ELR (cell line): ENCODE measurements around the gene FAM228B.

ENCODE experiments used
- DNase-seq: peaks from one replicate; pipeline ENCODE4 v3.0.0-alpha.2; 2015; ENCODE audit warnings: low read depth

The FAM228B gene

DNA sequence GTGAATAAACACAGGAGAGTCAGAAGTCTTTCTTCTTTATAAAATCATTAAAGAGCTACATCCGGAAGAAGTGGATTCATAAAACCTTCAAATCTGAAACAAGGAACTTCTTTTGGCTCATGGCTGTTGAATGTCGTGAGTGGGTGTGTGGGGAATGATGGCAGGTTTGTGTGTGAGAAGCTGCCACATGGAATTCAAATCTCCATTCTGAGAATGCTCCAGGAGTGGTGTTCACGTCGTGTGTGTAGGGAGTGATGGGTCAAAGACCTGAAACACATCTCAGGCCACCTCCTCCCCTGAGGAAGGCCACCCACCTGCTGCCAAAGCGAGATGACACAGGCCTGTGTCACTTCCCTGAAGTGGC is 80.5 kb downstream of the FAM228B start:
- DNase-seq = no peak

DNA sequence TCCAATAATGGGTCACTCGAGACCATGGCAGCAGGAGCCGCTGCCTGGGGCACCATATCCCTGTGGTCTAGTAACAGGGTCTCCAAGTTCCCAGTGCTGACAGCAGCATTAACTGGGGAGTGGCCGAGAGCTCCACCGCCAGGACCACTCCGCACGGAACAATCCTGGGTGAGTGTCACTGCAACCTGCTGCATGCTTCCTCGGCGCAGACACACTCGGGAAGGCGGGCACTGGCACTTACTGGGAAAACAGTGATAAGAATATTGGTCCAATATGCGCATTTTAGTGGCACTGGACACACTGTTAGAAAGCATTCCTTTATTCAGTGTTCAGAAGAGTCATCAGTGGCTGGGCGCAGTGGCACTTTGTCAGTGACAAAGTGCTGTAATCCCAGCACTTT is 81.2 kb downstream of the FAM228B start:
- no peak for DNase-seq

DNA sequence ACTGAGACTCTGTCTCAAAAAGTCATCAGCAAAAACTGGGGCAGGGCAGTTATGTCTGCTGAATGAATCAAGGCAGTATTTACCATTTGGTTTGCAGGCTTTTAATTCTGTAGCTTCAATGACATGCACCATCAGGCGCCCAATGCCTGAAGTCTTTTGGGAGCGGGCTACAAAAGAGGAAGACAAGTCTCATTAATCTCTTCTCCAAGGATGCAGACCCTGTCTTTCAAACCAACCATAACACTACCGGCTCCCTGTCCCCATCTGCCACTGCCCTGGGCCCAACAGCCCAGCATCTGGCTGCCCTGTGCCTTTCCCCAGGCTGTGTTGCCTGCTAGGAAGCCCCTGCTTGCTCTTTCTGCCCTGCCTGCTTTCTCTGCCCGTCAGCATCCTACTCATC is 81.9 kb downstream of the FAM228B start:
- DNase-seq = no peak

DNA sequence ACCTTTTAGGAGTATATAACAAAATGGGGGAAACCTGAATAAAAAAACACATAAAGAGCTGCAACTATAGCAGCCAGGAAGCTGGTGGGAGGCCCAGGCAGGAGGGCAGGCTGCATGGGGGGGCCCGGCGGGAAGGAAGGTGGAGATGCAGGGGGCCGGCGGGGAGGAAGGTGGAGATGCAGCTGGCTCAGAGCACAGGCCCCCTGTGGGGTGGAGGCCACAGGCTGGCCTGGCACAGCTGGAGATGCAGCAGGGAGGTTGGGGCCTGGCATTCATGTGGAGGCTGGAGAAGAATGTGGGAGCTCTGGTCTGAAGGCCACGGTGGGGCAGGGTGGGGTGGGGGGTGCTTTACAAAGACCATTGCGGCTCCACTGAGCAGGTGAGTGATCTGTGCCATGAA is 83.0 kb downstream of the FAM228B start:
- DNase-seq = no peak

DNA sequence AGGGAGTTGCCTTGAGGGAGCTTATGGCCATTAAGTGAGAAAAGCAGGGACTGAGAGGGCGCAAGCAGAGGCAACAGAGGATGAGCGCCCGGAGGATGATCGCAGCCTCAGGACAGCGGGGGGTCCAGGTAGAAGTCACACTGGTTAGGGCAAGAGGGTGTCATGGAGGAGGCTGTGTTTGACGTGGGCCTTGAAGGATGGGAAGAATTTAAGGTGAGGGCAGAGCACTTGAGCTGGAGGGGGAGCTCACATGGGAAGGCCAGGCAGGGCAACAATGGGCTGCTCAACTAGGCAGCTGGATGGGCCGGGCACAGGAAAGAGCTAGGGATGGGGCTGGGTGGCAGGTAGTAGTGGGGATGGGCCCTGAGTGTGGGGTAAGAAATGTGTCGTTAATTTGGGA is 83.4 kb downstream of the FAM228B start:
- DNase-seq = no peak

DNA sequence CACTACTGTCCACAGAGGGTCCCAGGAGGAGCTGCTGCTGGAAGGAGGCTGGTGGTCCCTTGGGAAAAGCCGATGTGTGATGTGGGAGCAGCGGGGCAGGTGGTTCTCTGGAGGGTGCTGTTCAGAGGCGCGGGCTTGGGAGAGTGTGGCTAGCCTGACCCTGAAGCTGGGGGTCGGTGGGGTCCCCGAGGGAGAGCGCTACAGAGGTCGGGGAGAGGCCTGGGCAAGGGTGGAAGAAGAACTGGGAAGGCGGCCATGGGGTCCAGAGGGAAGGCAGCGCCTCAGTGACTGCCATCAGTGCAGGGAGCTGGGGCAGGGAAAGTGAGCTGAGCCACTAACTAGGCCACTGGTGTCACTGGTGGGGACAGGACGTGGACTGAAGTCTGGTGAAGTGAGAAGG is 84.1 kb downstream of the FAM228B start:
- DNase-seq = no peak

DNA sequence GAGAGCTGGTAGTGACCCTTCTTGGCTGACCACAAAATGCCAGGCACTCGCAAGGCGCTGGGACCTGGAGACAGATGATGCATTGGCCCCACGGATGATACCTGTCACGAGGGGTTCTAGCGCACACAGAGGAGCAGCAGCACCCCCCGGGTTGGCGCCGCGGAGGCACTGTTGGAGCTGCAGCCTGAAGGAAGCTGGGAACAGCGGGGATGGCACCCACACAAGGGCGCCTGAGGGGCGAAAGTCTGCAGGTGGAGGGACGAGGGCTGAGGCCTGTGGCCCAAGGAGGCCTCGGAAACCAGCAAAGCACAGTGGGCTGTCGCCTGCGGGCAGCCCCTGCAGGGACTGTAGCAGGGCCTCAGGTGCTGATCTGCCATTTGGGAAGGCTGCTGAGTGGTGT is 85.2 kb downstream of the FAM228B start:
- DNase-seq = no peak

DNA sequence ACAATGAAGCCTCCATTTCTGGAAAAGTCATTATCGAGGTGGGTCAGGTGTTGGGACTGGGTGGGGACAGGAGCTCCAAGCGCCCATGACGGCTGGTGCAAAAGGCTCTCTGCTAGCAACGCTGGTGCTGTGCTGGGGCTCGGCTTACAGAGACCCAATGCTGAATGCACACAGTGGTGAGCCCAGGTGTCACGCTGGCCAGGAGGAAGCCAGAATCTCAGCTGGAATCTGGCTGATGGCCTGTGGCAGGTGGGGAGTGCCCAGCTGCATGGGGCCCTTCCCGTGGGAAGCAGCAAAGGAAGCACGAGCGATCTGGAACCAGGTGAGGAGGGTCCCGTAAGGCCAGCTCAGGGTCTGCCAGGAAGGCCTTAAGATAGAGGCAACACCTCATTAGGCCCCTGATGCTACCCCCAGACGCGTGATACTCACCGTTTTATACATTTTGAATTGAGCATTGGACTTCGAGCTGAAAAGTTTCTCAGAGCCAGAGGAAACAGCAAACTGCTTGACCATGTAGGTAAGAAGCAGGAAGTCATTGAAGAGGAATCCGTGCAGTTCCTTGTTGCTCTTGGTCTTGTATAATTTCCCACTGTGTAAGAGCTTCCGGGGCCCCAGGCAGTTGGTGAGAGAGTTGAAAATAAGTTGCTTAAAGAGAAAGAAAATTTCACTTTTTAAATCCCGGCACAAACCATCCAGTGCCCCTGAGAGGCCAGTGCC is 86.3 kb downstream of the FAM228B start:
- DNase-seq = no peak

DNA sequence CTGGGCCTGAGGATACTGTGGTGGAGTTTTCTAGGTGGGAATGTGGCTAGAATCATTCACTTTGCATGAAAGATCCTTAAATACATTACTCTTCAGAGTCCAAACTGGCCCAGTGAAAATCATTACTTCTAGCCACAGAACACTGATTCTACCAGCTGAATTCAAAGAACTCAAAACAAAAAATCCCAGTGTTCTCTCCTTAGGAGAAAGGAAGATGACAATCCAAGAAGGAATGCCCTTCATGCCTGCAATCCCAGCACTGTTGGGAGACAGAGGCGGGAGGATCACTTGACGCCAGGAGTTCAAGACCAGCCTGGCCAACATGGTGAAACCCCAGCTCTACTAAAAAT is 86.8 kb downstream of the FAM228B start:
- DNase-seq = no peak

DNA sequence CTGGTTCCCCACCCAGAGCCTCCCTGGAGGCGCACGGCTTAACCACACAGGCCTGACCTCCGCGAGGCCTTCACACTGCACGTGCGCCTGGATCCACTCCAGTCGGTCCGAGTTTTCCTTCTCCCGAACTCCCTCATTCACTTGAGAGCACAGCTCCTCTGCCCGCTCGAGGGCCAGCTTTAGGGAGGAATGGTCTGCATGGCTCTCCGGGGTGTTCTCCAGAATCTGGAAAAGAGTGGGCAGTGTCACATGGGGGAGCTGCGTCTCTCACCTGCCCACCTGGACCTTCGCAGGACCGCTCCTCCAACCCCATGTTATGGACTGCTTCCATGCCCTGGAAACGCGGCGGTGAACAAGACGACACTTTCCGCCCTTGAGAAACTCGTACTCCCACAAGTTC is 87.5 kb downstream of the FAM228B start:
- no peak for DNase-seq

DNA sequence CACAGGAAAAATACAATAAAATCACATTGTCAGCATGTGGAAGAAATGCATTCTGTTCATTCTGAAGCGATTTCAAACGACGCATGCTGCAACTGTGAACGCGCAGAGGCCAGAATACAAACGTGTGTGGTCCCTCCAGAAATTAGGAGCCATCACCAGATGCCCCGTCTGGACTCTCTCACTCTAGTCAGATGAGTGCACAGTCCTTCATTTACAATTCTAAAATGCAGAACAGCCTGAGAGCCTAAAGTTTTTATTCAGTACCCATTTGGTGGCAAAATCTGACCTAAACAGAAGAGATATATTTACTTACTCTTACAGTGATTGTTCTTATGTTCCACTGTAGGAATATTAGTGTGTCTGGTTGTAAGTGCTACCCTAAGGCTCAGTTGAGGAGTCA is 88.1 kb downstream of the FAM228B start:
- DNase-seq = no peak

DNA sequence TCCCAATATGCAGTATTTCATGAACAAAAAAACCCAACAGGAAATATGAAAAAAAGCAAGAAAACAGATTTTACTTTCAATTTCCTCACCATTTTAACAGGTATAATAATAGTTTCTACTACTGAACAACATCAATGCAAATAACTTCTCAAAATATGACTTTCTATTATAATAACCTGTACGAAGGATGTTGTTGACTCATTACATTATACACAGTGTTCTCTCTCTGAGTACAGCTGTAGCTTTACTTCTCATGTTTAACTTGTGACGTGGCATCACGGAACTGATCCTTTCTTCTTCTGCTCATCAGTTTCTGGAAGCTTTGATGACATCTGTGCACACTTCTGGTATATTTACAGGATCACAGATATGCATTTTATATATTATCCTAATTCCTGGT is 91.6 kb downstream of the FAM228B start:
- DNase-seq = no peak
